B cell (primary cell): ENCODE results near the gene MAPK4. TPM values are rescaled to one million over a fixed set of nuclear protein-coding genes. Genes with fewer than 3 reads are reported as not detected.

Experiments
- ATAC-seq: fragments of 200-7000 bp; cut with Tn5 transposase; one replicate; pipeline ENCODE4 v1.10.0; 2021; ENCODE audit warnings: low read depth, mild to moderate bottlenecking, moderate number of reproducible peaks, moderate library complexity
- CTCF ChIA-PET: fragments of 350-600 bp; sonication (Branson Sonifier 250); formaldehyde crosslinking; loops from one replicate; lab custom pipeline; 2021; ENCODE audit warnings: antibody characterized with exemption, inconsistent platforms; lab: Charles Lee
- POLR2A ChIA-PET: fragments of 350-600 bp; sonication (Branson Sonifier 250); formaldehyde crosslinking; loops from one replicate; lab custom pipeline; 2021; ENCODE audit warnings: antibody characterized with exemption; lab: Charles Lee
- DNase-seq: peaks from one replicate; pipeline ENCODE4 v3.0.0; 2013
- H2AFZ ChIP-seq: 2 replicates; pipeline ENCODE4 v1.6.1; 2012; ENCODE audit warnings: mild to moderate bottlenecking, low read depth, low read length; ENCODE audit not compliant: insufficient read depth, poor library complexity, severe bottlenecking
- H3K27ac ChIP-seq, 2 donors: 1 replicate in 1 of 2; 2 replicates in 1 of 2; pipeline ENCODE4 v1.5.1; 2012 to 2013; ENCODE audit warnings: low read length in 2 of 2, mild to moderate bottlenecking in 2 of 2, moderate library complexity in 1 of 2
- H3K27me3 ChIP-seq, 4 experiments: fragments of 200-600 bp in 1 of 4; sonication (generic) in 1 of 4; replicated peaks in 1 of 4; 1 replicate in 2 of 4; 2 replicates in 2 of 4; pipeline versions ENCODE4 v1.6.1 to v1.7.0; 2013 to 2016; ENCODE audit warnings: low read length in 3 of 4, mild to moderate bottlenecking in 2 of 4, mixed read lengths in 1 of 4, moderate library complexity in 1 of 4; ENCODE audit not compliant: insufficient read depth in 4 of 4, control insufficient read depth in 3 of 4; ENCODE audit errors: control extremely low read depth in 1 of 4
- H3K36me3 ChIP-seq, 2 experiments: replicated peaks in 1 of 2; 1 replicate in 1 of 2; 2 replicates in 1 of 2; pipeline versions ENCODE4 v1.6.1 to v1.7.1; 2013; ENCODE audit warnings: low read length in 1 of 2; ENCODE audit not compliant: insufficient read depth in 2 of 2, control insufficient read depth in 1 of 2; ENCODE audit errors: control extremely low read depth in 1 of 2, extremely low read depth in 1 of 2
- H3K4me1 ChIP-seq, 2 donors: fragments of 200-600 bp in 1 of 2; sonication (generic) in 1 of 2; 1 replicate in 1 of 2; 2 replicates in 1 of 2; pipeline versions ENCODE4 v1.5.1 to v1.6.1; 2013 to 2017; ENCODE audit warnings: low read length in 2 of 2; ENCODE audit not compliant: control insufficient read depth in 2 of 2, insufficient read depth in 2 of 2
- H3K4me2 ChIP-seq: replicated peaks from 2 replicates; pipeline ENCODE3; 2012; ENCODE audit warnings: mild to moderate bottlenecking, low read depth, low read length; ENCODE audit not compliant: poor library complexity, severe bottlenecking
- H3K4me3 ChIP-seq, 5 experiments: fragments of 200-600 bp in 1 of 5; sonication (generic) in 1 of 5; 1 replicate in 3 of 5; 2 replicates in 2 of 5; pipeline versions ENCODE4 v1.5.1 to v1.7.0; 2011 to 2016; ENCODE audit warnings: low read length in 4 of 5, mild to moderate bottlenecking in 4 of 5, low read depth in 2 of 5, control low read depth in 1 of 5, moderate library complexity in 1 of 5; ENCODE audit not compliant: insufficient read depth in 1 of 5; ENCODE audit errors: control extremely low read depth in 1 of 5, extremely low read depth in 1 of 5
- H3K79me2 ChIP-seq: fragments of 200-600 bp; sonication (generic); one replicate; pipeline ENCODE4 v1.6.0; 2016; ENCODE audit warnings: low read length; ENCODE audit not compliant: control insufficient read depth, insufficient read depth
- H3K9ac ChIP-seq: fragments of 200-600 bp; sonication (generic); 2 replicates; pipeline ENCODE4 v1.6.1; 2017; ENCODE audit warnings: mild to moderate bottlenecking, low read length, moderate library complexity
- H3K9me3 ChIP-seq, 3 donors: one replicate each; pipeline versions ENCODE4 v1.6.1 to v1.7.1; 2013; ENCODE audit warnings: low read length in 2 of 3; ENCODE audit not compliant: control insufficient read depth in 2 of 3, insufficient read depth in 1 of 3; ENCODE audit errors: control extremely low read depth in 1 of 3
- H4K20me1 ChIP-seq: 2 replicates; pipeline ENCODE4 v1.6.0; 2012; ENCODE audit warnings: mild to moderate bottlenecking, low read length; ENCODE audit not compliant: insufficient read depth, control insufficient read depth, poor library complexity, severe bottlenecking
- H3K27ac Mint-ChIP-seq: one replicate; pipeline ENCODE4 v1.8.0; 2021; ENCODE audit warnings: mixed read lengths
- H3K27me3 Mint-ChIP-seq: one replicate; pipeline ENCODE4 v1.8.0; 2021; ENCODE audit warnings: mixed read lengths
- H3K4me1 Mint-ChIP-seq: one replicate; pipeline ENCODE4 v1.8.0; 2021; ENCODE audit warnings: mixed read lengths
- H3K4me3 Mint-ChIP-seq: one replicate; pipeline ENCODE4 v1.8.0; 2021; ENCODE audit warnings: mixed read lengths
- H3K9me3 Mint-ChIP-seq: one replicate; pipeline ENCODE4 v1.8.0; 2022; ENCODE audit warnings: mixed read lengths; ENCODE audit not compliant: insufficient read depth
- EZH2 ChIP-seq: IDR thresholded peaks from 2 replicates; pipeline ENCODE4 v1.6.1; 2012; ENCODE audit warnings: borderline replicate concordance, low read depth, mild to moderate bottlenecking, moderate library complexity, low read length; ENCODE audit not compliant: insufficient read depth, poor library complexity, severe bottlenecking
- WGBS: methylation state at CpG from one replicate; pipeline ENCODE4 v1.1.5; 2013; ENCODE audit warnings: missing lambda C conversion rate; ENCODE audit not compliant: insufficient coverage; 5-methylcytosine and 5-hydroxymethylcytosine counted together
- intact Hi-C: fragments of 100-400 bp; cut with micrococcal nuclease; formaldehyde crosslinking; loops from one replicate; pipeline ENCODE4 v1.10.0; 2022
- polyA plus RNA-seq: library from polyadenylated mRNA; depleted of rRNA; stranded (reverse); fragments of >200 nt; gene quantifications from 2 replicates; pipeline ENCODE4 v1.2.3, GENCODE V29; 2012
- total RNA-seq, 2 donors: library from RNA; stranded (reverse); fragments of 120-200 nt in 1 of 2; gene quantifications; 1 replicate in 1 of 2; 2 replicates in 1 of 2; pipeline versions ENCODE4 v1.2.3 to v1.2.4, GENCODE V29; 2013 to 2022
- TF ChIP-seq, protein P1 (sequence below): fragments of 200-600 bp; IDR thresholded peaks from one replicate; pipeline ENCODE4 v1.8.0; 2022; ENCODE audit warnings: antibody characterized with exemption, mild to moderate bottlenecking

The MAPK4 gene
- total and polyA plus RNA-seq, 2 donors (not counting 1 experiment from before 2014, with no cell fraction given) = not detected

DNA sequence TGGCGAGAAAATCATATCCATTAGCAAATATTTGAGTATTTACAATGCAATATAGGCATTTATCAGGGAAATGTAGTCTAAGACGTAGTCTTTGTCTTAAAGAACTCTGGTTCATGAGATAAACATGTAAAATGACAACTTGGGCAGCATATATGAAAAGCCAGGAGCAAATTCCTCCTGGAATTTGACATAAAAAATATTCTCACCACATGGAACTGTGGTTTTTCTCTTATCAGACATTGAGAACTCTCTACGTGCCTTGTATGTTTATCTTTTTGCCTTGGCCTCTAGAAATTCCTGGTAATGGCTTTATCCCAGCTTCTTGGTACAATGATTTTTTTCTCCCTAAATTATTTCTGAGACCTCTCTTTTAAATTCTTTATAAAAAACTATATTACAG lies 2.8 kb downstream of the MAPK4 start:
- H3K27ac ChIP-seq = no peak overlapping the region
- WGBS = no CpG with 5 or more reads among the region's 3 CpGs
- Mint-ChIP-seq H3K27me3 (peaks cover 57% of the 10 kb centered on the region), H3K9me3 (no peaks in the 10 kb centered on the region), H3K27ac (no peak overlapping the region), H3K4me1 (peaks cover 13% of the 10 kb centered on the region), H3K4me3 (no peak overlapping the region)
- intact Hi-C loops = no loop called here
- ATAC-seq (no peak), DNase-seq (no peak)
- H3K36me3 ChIP-seq = no peaks in the 10 kb centered on the region
- H3K9ac ChIP-seq = no peak overlapping the region
- TF ChIP-seq, protein P1, sequence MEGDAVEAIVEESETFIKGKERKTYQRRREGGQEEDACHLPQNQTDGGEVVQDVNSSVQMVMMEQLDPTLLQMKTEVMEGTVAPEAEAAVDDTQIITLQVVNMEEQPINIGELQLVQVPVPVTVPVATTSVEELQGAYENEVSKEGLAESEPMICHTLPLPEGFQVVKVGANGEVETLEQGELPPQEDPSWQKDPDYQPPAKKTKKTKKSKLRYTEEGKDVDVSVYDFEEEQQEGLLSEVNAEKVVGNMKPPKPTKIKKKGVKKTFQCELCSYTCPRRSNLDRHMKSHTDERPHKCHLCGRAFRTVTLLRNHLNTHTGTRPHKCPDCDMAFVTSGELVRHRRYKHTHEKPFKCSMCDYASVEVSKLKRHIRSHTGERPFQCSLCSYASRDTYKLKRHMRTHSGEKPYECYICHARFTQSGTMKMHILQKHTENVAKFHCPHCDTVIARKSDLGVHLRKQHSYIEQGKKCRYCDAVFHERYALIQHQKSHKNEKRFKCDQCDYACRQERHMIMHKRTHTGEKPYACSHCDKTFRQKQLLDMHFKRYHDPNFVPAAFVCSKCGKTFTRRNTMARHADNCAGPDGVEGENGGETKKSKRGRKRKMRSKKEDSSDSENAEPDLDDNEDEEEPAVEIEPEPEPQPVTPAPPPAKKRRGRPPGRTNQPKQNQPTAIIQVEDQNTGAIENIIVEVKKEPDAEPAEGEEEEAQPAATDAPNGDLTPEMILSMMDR = no peak
- TF ChIP-seq EZH2 = no peak
- no peaks in the 10 kb centered on the region for H3K79me2 ChIP-seq
- no peak overlapping the region for H2AFZ ChIP-seq
- peaks cover 12 to 14% of the 10 kb centered on the region in 2 donors for H3K4me1 ChIP-seq
- H3K4me2 ChIP-seq = no peak overlapping the region
- no peaks in the 10 kb centered on the region for H4K20me1 ChIP-seq
- ChIA-PET POLR2A (no interaction called here), CTCF (no interaction called here)
- H3K4me3 ChIP-seq = no peak overlapping the region
- H3K27me3 ChIP-seq = peaks cover 0 to 55% (median 38%) of the 10 kb centered on the region in 4 experiments
- peaks cover 0 to 11% (median 0%) of the 10 kb centered on the region in 3 donors for H3K9me3 ChIP-seq

DNA sequence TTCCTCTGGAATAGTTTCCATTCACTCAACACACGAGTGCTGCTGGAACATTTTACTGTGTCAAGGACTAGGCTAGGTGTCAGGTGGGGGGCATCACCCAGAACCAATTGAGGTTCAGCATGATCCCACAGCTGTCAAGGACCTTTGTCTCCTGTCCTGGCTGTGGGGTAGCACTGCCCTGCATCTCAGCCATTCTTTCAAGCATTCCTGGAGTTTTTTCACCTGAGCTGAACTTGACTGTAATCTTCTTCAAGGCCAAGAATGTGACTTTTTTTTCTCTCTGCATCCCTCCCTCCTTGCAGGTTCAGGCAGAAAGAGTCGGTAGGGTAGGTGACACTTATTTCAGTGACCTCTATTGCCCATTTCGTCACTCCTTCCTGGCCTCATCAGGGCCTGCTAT lies 3.5 kb downstream of the MAPK4 start:
- Histone ChIP-seq H3K36me3 (no peaks in the 10 kb centered on the region), H3K4me3 (no peak overlapping the region), H3K4me1 (peaks cover 12 to 14% of the 10 kb centered on the region in 2 donors), H2AFZ (no peak overlapping the region), H3K9ac (no peak overlapping the region), H3K79me2 (no peaks in the 10 kb centered on the region), H3K4me2 (no peak overlapping the region), H3K27me3 (peaks cover 0 to 50% (median 37%) of the 10 kb centered on the region in 4 experiments), H4K20me1 (no peaks in the 10 kb centered on the region), H3K9me3 (peaks cover 0 to 15% (median 3%) of the 10 kb centered on the region in 3 donors), H3K27ac (no peak overlapping the region)
- WGBS = 100% methylated on average over 1 of the region's 3 CpGs
- DNase-seq (no peak), ATAC-seq (no peak)
- Mint-ChIP-seq H3K4me3 (no peak overlapping the region), H3K27ac (no peak overlapping the region), H3K27me3 (peaks cover 55% of the 10 kb centered on the region), H3K4me1 (peaks cover 13% of the 10 kb centered on the region), H3K9me3 (peaks cover under 1% of the 10 kb centered on the region)
- CTCF ChIA-PET = no interaction called here
- intact Hi-C loops = no loop called here
- POLR2A ChIA-PET = no interaction called here
- TF ChIP-seq, protein P1 = no peak
- TF ChIP-seq EZH2 = no peak
